CD14-positive monocyte (primary cell): ENCODE results near the gene NDC1. TPM values are rescaled to one million over a fixed set of nuclear protein-coding genes. Genes with fewer than 3 reads are reported as not detected.

ENCODE experiments used
- DNase-seq, 3 donors: peaks; one replicate each; pipeline ENCODE4 v3.0.0-alpha.2; 2011 to 2022
- H2AFZ ChIP-seq: 2 replicates; pipeline ENCODE4 v1.6.0; 2012; ENCODE audit warnings: mild to moderate bottlenecking, low read depth, low read length, inconsistent platforms; ENCODE audit not compliant: insufficient read depth, poor library complexity, severe bottlenecking
- H3K27ac ChIP-seq, 2 donors: 1 replicate in 1 of 2; 2 replicates in 1 of 2; pipeline ENCODE4 v1.5.1; 2012 to 2013; ENCODE audit warnings: low read length in 2 of 2, control low read depth in 1 of 2, inconsistent platforms in 1 of 2, low read depth in 1 of 2, mild to moderate bottlenecking in 1 of 2
- H3K27me3 ChIP-seq, 2 donors: one replicate each; pipeline versions ENCODE4 v1.6.0 to v1.6.1; 2011 to 2013; ENCODE audit warnings: low read length in 2 of 2; ENCODE audit not compliant: control insufficient read depth in 2 of 2, insufficient read depth in 2 of 2
- H3K36me3 ChIP-seq, 2 donors: replicated peaks in 1 of 2; 1 replicate in 1 of 2; 2 replicates in 1 of 2; pipeline versions ENCODE4 v1.5.1 to v1.6.1; 2012 to 2013; ENCODE audit warnings: low read length in 2 of 2, control low read depth in 1 of 2, inconsistent platforms in 1 of 2, mild to moderate bottlenecking in 1 of 2; ENCODE audit not compliant: insufficient read depth in 2 of 2, control insufficient read depth in 1 of 2
- H3K4me1 ChIP-seq, 2 donors: 1 replicate in 1 of 2; 2 replicates in 1 of 2; pipeline versions ENCODE4 v1.5.1 to v1.6.1; 2012 to 2013; ENCODE audit warnings: low read length in 2 of 2, control low read depth in 1 of 2, inconsistent platforms in 1 of 2, mild to moderate bottlenecking in 1 of 2, moderate library complexity in 1 of 2; ENCODE audit not compliant: insufficient read depth in 2 of 2, control insufficient read depth in 1 of 2
- H3K4me2 ChIP-seq: replicated peaks from 2 replicates; pipeline ENCODE3; 2012; ENCODE audit warnings: low read length, moderate library complexity, mild to moderate bottlenecking; ENCODE audit not compliant: poor library complexity, severe bottlenecking; ENCODE audit errors: extremely low read depth
- H3K4me3 ChIP-seq, 3 experiments: fragments of 200-600 bp in 1 of 3; sonication (generic) in 1 of 3; replicated peaks in 1 of 3; 1 replicate in 2 of 3; 2 replicates in 1 of 3; pipeline ENCODE4 v1.5.1; 2011 to 2013; ENCODE audit warnings: low read length in 3 of 3, mild to moderate bottlenecking in 3 of 3, control low read depth in 2 of 3, low read depth in 2 of 3, inconsistent platforms in 1 of 3, moderate library complexity in 1 of 3
- H3K79me2 ChIP-seq: 2 replicates; pipeline ENCODE4 v1.6.0; 2012; ENCODE audit warnings: mild to moderate bottlenecking, control low read depth, inconsistent platforms, low read length, moderate library complexity; ENCODE audit not compliant: insufficient read depth
- H3K9ac ChIP-seq: 2 replicates; pipeline ENCODE4 v1.6.0; 2017; ENCODE audit warnings: low read length, mild to moderate bottlenecking; ENCODE audit not compliant: insufficient read depth, poor library complexity, severe bottlenecking
- H3K9me3 ChIP-seq, 2 donors: replicated peaks in 1 of 2; 1 replicate in 1 of 2; 2 replicates in 1 of 2; pipeline versions ENCODE4 v1.5.1 to v1.6.1; 2012 to 2013; ENCODE audit warnings: low read length in 2 of 2, control low read depth in 1 of 2; ENCODE audit not compliant: control insufficient read depth in 1 of 2, insufficient read depth in 1 of 2
- H4K20me1 ChIP-seq: 2 replicates; pipeline ENCODE4 v1.6.0; 2012; ENCODE audit warnings: mild to moderate bottlenecking, low read length, control low read depth, moderate library complexity; ENCODE audit not compliant: insufficient read depth
- H3K27ac Mint-ChIP-seq, 7 donors: one replicate each; pipeline ENCODE4 v1.8.0; 2020; ENCODE audit warnings: mild to moderate bottlenecking in 7 of 7, mixed read lengths in 7 of 7, moderate library complexity in 6 of 7, inconsistent platforms in 2 of 7
- H3K27me3 Mint-ChIP-seq, 3 donors: one replicate each; pipeline ENCODE4 v1.8.0; 2021 to 2022; ENCODE audit warnings: low read depth in 3 of 3, mild to moderate bottlenecking in 3 of 3, mixed read lengths in 3 of 3, moderate library complexity in 3 of 3, inconsistent platforms in 1 of 3
- H3K36me3 Mint-ChIP-seq, 2 donors: one replicate each; pipeline ENCODE4 v1.8.0; 2020; ENCODE audit warnings: mixed read lengths in 2 of 2, inconsistent platforms in 1 of 2, mild to moderate bottlenecking in 1 of 2
- H3K4me1 Mint-ChIP-seq: one replicate; pipeline ENCODE4 v1.8.0; 2020; ENCODE audit warnings: mild to moderate bottlenecking, mixed read lengths
- H3K4me3 Mint-ChIP-seq, 2 donors: one replicate each; pipeline ENCODE4 v1.8.0; 2020; ENCODE audit warnings: mild to moderate bottlenecking in 2 of 2, mixed read lengths in 2 of 2, moderate library complexity in 1 of 2
- H3K9me3 Mint-ChIP-seq, 7 donors: one replicate each; pipeline ENCODE4 v1.8.0; 2020 to 2022; ENCODE audit warnings: mixed read lengths in 7 of 7, mild to moderate bottlenecking in 6 of 7, moderate library complexity in 6 of 7, inconsistent platforms in 2 of 7
- WGBS: methylation state at CpG from one replicate; pipeline ENCODE4 v1.1.5; 2013; ENCODE audit warnings: missing lambda C conversion rate; ENCODE audit not compliant: insufficient coverage; 5-methylcytosine and 5-hydroxymethylcytosine counted together
- intact Hi-C, 2 donors: fragments of 100-400 bp; cut with micrococcal nuclease; formaldehyde crosslinking; loops; one replicate each; pipeline versions ENCODE4 v1.15.0 to v1.15.1; 2023
- polyA plus RNA-seq, 3 donors: library from polyadenylated mRNA; depleted of rRNA in 1 of 3; unstranded in 2 of 3; stranded (reverse) in 1 of 3; fragments of 300-500 nt in 2 of 3; fragments of >200 nt in 1 of 3; fragmentation: Illumina TruSeq in 2 of 3; gene quantifications; 1 replicate in 2 of 3; 2 replicates in 1 of 3; pipeline ENCODE4 v1.2.3, GENCODE V29; 2012 to 2021
- TF ChIP-seq, protein P1 (sequence below): fragments of 200-600 bp; IDR thresholded peaks from one replicate; pipeline ENCODE4 v1.8.0; 2022; ENCODE audit warnings: antibody characterized with exemption, mild to moderate bottlenecking

Gene NDC1
- polyA plus RNA-seq, 3 donors: 3.0 to 6.1 (median 4.7) TPM

DNA sequence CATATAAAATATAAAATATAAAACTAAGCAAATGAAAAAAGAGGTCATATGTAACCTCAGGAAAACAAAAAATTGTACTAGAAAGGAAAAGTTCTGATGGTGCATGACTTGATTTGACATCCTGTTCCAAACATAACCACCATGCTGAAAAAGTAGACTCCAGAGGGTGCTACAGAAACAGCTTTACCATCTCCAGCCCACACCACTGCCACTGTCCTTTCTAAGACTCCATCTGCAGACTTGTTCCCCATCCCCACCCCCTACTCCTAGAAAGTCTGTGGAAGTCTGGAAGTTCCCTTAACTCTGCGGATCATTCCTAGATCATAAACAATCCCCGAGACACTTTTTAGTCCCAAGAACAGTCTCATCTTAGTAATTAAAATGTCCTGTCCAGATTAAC, 119.7 kb downstream of the NDC1 start:
- WGBS: no CpG with 5 or more reads among the region's 2 CpGs
- Histone ChIP-seq H3K9ac (no peak overlapping the region), H3K79me2 (no peaks in the 10 kb centered on the region), H4K20me1 (no peaks in the 10 kb centered on the region), H3K4me2 (no peak overlapping the region), H3K4me1 (no peaks in the 10 kb centered on the region), H2AFZ (no peak overlapping the region), H3K9me3 (no peaks in the 10 kb centered on the region), H3K36me3 (no peaks in the 10 kb centered on the region), H3K27me3 (no peaks in the 10 kb centered on the region), H3K4me3 (no peak overlapping the region), H3K27ac (no peak overlapping the region)
- H3K36me3 Mint-ChIP-seq: no peaks in the 10 kb centered on the region
- H3K27ac Mint-ChIP-seq: no peak overlapping the region
- DNase-seq: no peak
- H3K27me3 Mint-ChIP-seq: peaks cover 0 to 2% (median 0%) of the 10 kb centered on the region in 3 donors
- H3K4me1 Mint-ChIP-seq: no peaks in the 10 kb centered on the region
- intact Hi-C loops: no loop called here
- H3K4me3 Mint-ChIP-seq: no peak overlapping the region
- TF ChIP-seq, protein P1, sequence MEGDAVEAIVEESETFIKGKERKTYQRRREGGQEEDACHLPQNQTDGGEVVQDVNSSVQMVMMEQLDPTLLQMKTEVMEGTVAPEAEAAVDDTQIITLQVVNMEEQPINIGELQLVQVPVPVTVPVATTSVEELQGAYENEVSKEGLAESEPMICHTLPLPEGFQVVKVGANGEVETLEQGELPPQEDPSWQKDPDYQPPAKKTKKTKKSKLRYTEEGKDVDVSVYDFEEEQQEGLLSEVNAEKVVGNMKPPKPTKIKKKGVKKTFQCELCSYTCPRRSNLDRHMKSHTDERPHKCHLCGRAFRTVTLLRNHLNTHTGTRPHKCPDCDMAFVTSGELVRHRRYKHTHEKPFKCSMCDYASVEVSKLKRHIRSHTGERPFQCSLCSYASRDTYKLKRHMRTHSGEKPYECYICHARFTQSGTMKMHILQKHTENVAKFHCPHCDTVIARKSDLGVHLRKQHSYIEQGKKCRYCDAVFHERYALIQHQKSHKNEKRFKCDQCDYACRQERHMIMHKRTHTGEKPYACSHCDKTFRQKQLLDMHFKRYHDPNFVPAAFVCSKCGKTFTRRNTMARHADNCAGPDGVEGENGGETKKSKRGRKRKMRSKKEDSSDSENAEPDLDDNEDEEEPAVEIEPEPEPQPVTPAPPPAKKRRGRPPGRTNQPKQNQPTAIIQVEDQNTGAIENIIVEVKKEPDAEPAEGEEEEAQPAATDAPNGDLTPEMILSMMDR: no peak
- H3K9me3 Mint-ChIP-seq: no peaks in the 10 kb centered on the region

DNA sequence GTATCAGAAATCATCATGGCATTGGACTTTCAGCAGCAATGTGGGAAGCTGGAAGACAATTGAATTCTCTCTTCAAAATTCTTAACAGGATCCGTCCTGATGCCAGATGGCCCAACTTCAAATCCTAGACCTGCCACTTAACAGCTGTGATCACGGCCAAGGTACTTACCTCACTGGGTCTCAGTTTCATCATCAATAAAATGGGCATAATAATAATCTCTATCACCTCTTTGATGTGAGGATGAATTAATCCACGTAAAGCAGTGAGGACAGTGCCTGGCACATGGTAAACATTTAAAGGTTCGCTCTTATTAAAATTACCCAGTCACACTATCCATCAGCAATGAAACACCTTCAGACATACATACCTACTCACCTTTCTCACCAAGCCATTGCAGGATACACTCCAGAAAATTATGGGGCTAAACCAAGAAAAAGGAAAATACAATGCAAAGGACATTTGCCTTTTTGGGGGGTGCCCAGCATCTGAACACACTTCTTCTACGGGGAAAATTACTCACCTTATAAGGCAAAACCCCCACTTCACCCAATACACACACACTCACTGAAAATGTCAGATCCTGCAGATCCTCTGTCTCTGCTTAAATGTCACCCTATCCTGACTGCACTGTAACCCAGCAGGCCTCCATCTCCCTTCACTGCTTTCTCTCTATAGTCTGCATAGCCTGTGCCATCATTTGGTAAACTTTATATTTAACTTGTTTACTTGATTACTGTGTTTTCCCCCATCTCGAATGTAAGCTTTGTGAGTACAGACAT, 120.9 kb downstream of the NDC1 start:
- Histone ChIP-seq H3K27ac (no peak overlapping the region), H3K4me3 (no peak overlapping the region)
- WGBS: 93% methylated on average over 2 of the region's 6 CpGs

More for the DNA sequence above, 120.9 kb downstream of the NDC1 start:
- Mint-ChIP-seq H3K36me3 (no peaks in the 10 kb centered on the region), H3K27ac (no peak overlapping the region), H3K9me3 (no peaks in the 10 kb centered on the region), H3K4me1 (no peaks in the 10 kb centered on the region), H3K4me3 (no peak overlapping the region), H3K27me3 (peaks cover 0 to 2% (median 1%) of the 10 kb centered on the region in 3 donors)
- Histone ChIP-seq H3K4me1 (no peaks in the 10 kb centered on the region), H3K9ac (no peak overlapping the region), H3K4me2 (no peak overlapping the region), H3K36me3 (no peaks in the 10 kb centered on the region), H3K79me2 (no peaks in the 10 kb centered on the region), H4K20me1 (no peaks in the 10 kb centered on the region), H3K27me3 (no peaks in the 10 kb centered on the region), H2AFZ (no peak overlapping the region), H3K9me3 (no peaks in the 10 kb centered on the region)
- TF ChIP-seq, protein P1: no peak
- no peak for DNase-seq
- intact Hi-C loops: no loop called here
